HCT116 (cell line): ENCODE measurements around the gene GRAMD4. TPM values are rescaled to one million over a fixed set of nuclear protein-coding genes. Genes with fewer than 3 reads are reported as not detected.

Source experiments
- ATAC-seq: fragments of 200-7000 bp; cut with Tn5 transposase; 2 replicates; pipeline ENCODE4 v1.9.1; 2020; ENCODE audit warnings: mild to moderate bottlenecking, moderate library complexity
- BruUV-seq: library from RNA; stranded (reverse); fragments of 400-500 nt; replicated peaks from 2 replicates; lab custom pipeline; 2021; lab: Mats Ljungman, UMichigan
- CTCF ChIA-PET: fragments of 300-600 bp; sonication (Branson Sonifier 250); formaldehyde crosslinking; loops from one replicate; lab custom pipeline; 2021; ENCODE audit warnings: antibody characterized with exemption; lab: Charles Lee
- POLR2A ChIA-PET: fragments of 300-600, 350-600 bp; sonication (Branson Sonifier 250); formaldehyde crosslinking; loops from one replicate; lab custom pipeline; 2021; ENCODE audit warnings: antibody characterized with exemption; lab: Charles Lee
- RAD21 ChIA-PET, 2 experiments: fragments of 300-600 bp; sonication (Branson Sonifier 250); formaldehyde crosslinking; loops; one replicate each; lab custom pipeline; 2023; ENCODE audit warnings: low total read pairs in 2 of 2; ENCODE audit not compliant: uncharacterized antibody in 2 of 2, unreplicated experiment in 2 of 2, low non-redundant PET in 1 of 2; lab: Charles Lee
- DNase-seq: peaks from one replicate; pipeline ENCODE4 v3.0.0-alpha.2; 2010; ENCODE audit warnings: low read depth, low spot score
- H2AFZ ChIP-seq: fragments of 200-600 bp; shearing (Covaris generic), sonication (generic); 2 replicates; pipeline ENCODE4 v1.6.1; 2017; ENCODE audit warnings: low read depth, mixed run types, mixed read lengths, antibody characterized with exemption, low read length; ENCODE audit not compliant: poor library complexity, severe bottlenecking
- H3K27ac ChIP-seq: 2 replicates; pipeline ENCODE4 v1.5.1; 2012; ENCODE audit warnings: low read depth, low read length
- H3K27me3 ChIP-seq: fragments of 200-600 bp; sonication (generic); 2 replicates; pipeline ENCODE4 v1.6.1; 2016; ENCODE audit warnings: mixed run types, low read length, mixed read lengths; ENCODE audit not compliant: insufficient read depth
- H3K36me3 ChIP-seq, 2 experiments: fragments of 200-500 bp in 1 of 2; fragments of 200-600 bp in 1 of 2; sonication (Bioruptor generic) in 1 of 2; sonication (generic) in 1 of 2; 2 replicates each; pipeline versions ENCODE4 v1.5.1 to v1.6.1; 2014 to 2016; ENCODE audit warnings: low read length in 2 of 2, inconsistent platforms in 1 of 2, mixed read lengths in 1 of 2, mixed run types in 1 of 2; ENCODE audit not compliant: insufficient read depth in 2 of 2, control insufficient read depth in 1 of 2
- H3K4me1 ChIP-seq, 2 experiments: fragments of 200-600 bp in 1 of 2; sonication (generic) in 1 of 2; 2 replicates each; pipeline versions ENCODE4 v1.5.1 to v1.6.1; 2012 to 2017; ENCODE audit warnings: low read length in 2 of 2, inconsistent platforms in 1 of 2, mild to moderate bottlenecking in 1 of 2, mixed read lengths in 1 of 2, mixed run types in 1 of 2, moderate library complexity in 1 of 2; ENCODE audit not compliant: insufficient read depth in 2 of 2, control insufficient read depth in 1 of 2
- H3K4me2 ChIP-seq: fragments of 200-600 bp; sonication (generic); 2 replicates; pipeline ENCODE4 v1.6.1; 2017; ENCODE audit warnings: mixed run types, low read length, mixed read lengths
- H3K4me3 ChIP-seq, 2 experiments: fragments of 200-600 bp in 1 of 2; sonication (generic) in 1 of 2; replicated peaks in 1 of 2; 2 replicates each; pipeline ENCODE4 v1.5.1; 2011 to 2016; ENCODE audit warnings: low read length in 2 of 2, control low read depth in 1 of 2, low read depth in 1 of 2, mild to moderate bottlenecking in 1 of 2, mixed read lengths in 1 of 2, mixed run types in 1 of 2
- H3K79me2 ChIP-seq: fragments of 200-600 bp; sonication (generic); 2 replicates; pipeline ENCODE4 v1.6.1; 2017; ENCODE audit warnings: mild to moderate bottlenecking, mixed run types, low read length, moderate library complexity, mixed read lengths; ENCODE audit not compliant: insufficient read depth
- H3K9ac ChIP-seq: fragments of 200-600 bp; sonication (generic); 2 replicates; pipeline ENCODE4 v1.6.1; 2016; ENCODE audit warnings: low read length, mixed read lengths
- H3K9me2 ChIP-seq: fragments of 200-600 bp; sonication (generic), shearing (Covaris generic); 2 replicates; pipeline ENCODE4 v1.6.1; 2017; ENCODE audit warnings: mixed run types, mild to moderate bottlenecking, moderate library complexity; ENCODE audit not compliant: insufficient read depth
- H3K9me3 ChIP-seq, 2 experiments: fragments of 200-500 bp in 1 of 2; fragments of 200-600 bp in 1 of 2; sonication (Bioruptor generic) in 1 of 2; sonication (generic) in 1 of 2; 2 replicates each; pipeline ENCODE4 v1.6.1; 2014 to 2017; ENCODE audit warnings: low read length in 2 of 2, mixed read lengths in 2 of 2, inconsistent platforms in 1 of 2, low read depth in 1 of 2, mild to moderate bottlenecking in 1 of 2, mixed run types in 1 of 2, moderate library complexity in 1 of 2; ENCODE audit not compliant: control insufficient read depth in 1 of 2, insufficient read depth in 1 of 2
- H4K20me1 ChIP-seq: fragments of 200-600 bp; sonication (generic), shearing (Covaris generic); 2 replicates; pipeline ENCODE4 v1.6.1; 2017; ENCODE audit warnings: mixed run types, mild to moderate bottlenecking, moderate library complexity; ENCODE audit not compliant: insufficient read depth
- ATF3 ChIP-seq: IDR thresholded peaks from 2 replicates; pipeline ENCODE4 v1.6.1; 2012
- CBX3 ChIP-seq: IDR thresholded peaks from 2 replicates; pipeline ENCODE4 v1.6.1; 2012; ENCODE audit warnings: low read depth
- ELF1 ChIP-seq: IDR thresholded peaks from 2 replicates; pipeline ENCODE4 v1.6.1; 2012; ENCODE audit warnings: low read depth, borderline replicate concordance
- EZH2phosphoT487 ChIP-seq: fragments of 200-600 bp; IDR thresholded peaks from 2 replicates; pipeline ENCODE4 v1.6.1; 2018; ENCODE audit warnings: antibody characterized with exemption, borderline replicate concordance
- MAX ChIP-seq: IDR thresholded peaks from 2 replicates; pipeline ENCODE4 v1.6.1; 2012
- POLR2A ChIP-seq: IDR thresholded peaks from 2 replicates; pipeline ENCODE4 v1.7.0; 2011; ENCODE audit warnings: borderline replicate concordance; ENCODE audit not compliant: insufficient read depth, insufficient read length; ENCODE audit errors: extremely low read depth
- POLR2AphosphoS5 ChIP-seq: IDR thresholded peaks from 2 replicates; pipeline ENCODE4 v1.6.1; 2011; ENCODE audit warnings: mild to moderate bottlenecking, low read depth, low read length, moderate library complexity
- REST ChIP-seq: IDR thresholded peaks from 2 replicates; pipeline ENCODE4 v1.6.1; 2012; ENCODE audit warnings: low read depth
- SP1 ChIP-seq: IDR thresholded peaks from 2 replicates; pipeline ENCODE4 v1.6.1; 2012; ENCODE audit warnings: low read depth
- YY1 ChIP-seq: IDR thresholded peaks from 2 replicates; pipeline ENCODE4 v1.6.1; 2011; ENCODE audit warnings: low read length, low read depth, moderate library complexity, mild to moderate bottlenecking; ENCODE audit not compliant: insufficient replicate concordance; ENCODE audit errors: extremely low read depth
- ZFX ChIP-seq: fragments of 450-650 bp; IDR thresholded peaks from 2 replicates; pipeline ENCODE4 v1.6.1; 2017
- ZNF274 ChIP-seq: fragments of 200-500 bp; sonication (Bioruptor generic); IDR thresholded peaks from 2 replicates; pipeline ENCODE4 v1.6.1; 2014; ENCODE audit warnings: mild to moderate bottlenecking, low read depth, low read length, inconsistent platforms
- intact Hi-C: fragments of 100-400 bp; cut with micrococcal nuclease; formaldehyde crosslinking; loops from 2 replicates; pipeline ENCODE4 v1.10.0; 2022
- total RNA-seq: library from RNA; stranded (reverse); gene quantifications from one replicate; pipeline ENCODE4 v1.2.1, GENCODE V29; 2021; ENCODE audit not compliant: unreplicated experiment
- TF ChIP-seq, protein P1 (sequence below): IDR thresholded peaks from 2 replicates; pipeline ENCODE4 v1.6.1; 2011; ENCODE audit warnings: mild to moderate bottlenecking, low read length, moderate library complexity; ENCODE audit not compliant: insufficient replicate concordance; ENCODE audit errors: extremely low read depth

Gene GRAMD4
- total RNA-seq, 1 experiment from 2014 or later: 25.8 TPM

DNA sequence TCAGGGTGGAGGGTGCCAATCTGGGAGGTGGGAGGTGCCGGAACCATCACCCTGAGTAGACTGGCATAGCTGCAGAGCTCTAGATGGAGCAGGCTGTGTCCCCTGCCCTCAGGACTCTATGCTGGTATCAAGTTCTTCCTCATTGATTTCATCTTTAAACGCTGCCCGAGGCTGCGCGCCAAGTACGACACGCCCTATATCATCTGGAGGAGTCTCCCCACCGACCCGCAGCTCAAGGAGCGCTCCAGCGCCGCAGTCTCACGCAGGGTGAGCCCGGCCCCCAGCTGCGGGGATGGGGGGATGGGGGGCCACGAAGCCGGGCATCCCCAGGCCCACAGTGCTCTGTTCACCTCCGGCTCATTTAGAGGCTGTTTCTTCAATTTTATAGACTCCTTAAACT lies 52.5 kb downstream of the GRAMD4 start:
- Histone ChIP-seq H3K79me2 (no peaks in the 10 kb centered on the region), H3K27me3 (no peaks in the 10 kb centered on the region), H3K4me3 (no peak overlapping the region), H3K9ac (no peak overlapping the region), H4K20me1 (no peaks in the 10 kb centered on the region), H3K4me2 (no peak overlapping the region), H2AFZ (no peak overlapping the region), H3K27ac (no peak overlapping the region)
- ATAC-seq (no peak), DNase-seq (no peak)
- BruUV-seq: no TSS peak
- ChIA-PET CTCF (no interaction called here), RAD21 (no interaction called here)
- intact Hi-C loops: no loop called here
- no peak for TF ChIP-seq ATF3
- no peak for TF ChIP-seq ZFX
- no peak for TF ChIP-seq CBX3
- no peak for TF ChIP-seq ZNF274
- TF ChIP-seq, protein P1, sequence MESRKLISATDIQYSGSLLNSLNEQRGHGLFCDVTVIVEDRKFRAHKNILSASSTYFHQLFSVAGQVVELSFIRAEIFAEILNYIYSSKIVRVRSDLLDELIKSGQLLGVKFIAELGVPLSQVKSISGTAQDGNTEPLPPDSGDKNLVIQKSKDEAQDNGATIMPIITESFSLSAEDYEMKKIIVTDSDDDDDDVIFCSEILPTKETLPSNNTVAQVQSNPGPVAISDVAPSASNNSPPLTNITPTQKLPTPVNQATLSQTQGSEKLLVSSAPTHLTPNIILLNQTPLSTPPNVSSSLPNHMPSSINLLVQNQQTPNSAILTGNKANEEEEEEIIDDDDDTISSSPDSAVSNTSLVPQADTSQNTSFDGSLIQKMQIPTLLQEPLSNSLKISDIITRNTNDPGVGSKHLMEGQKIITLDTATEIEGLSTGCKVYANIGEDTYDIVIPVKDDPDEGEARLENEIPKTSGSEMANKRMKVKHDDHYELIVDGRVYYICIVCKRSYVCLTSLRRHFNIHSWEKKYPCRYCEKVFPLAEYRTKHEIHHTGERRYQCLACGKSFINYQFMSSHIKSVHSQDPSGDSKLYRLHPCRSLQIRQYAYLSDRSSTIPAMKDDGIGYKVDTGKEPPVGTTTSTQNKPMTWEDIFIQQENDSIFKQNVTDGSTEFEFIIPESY: no peak
- no peak for TF ChIP-seq POLR2AphosphoS5
- TF ChIP-seq ELF1: no peak
- TF ChIP-seq POLR2A: no peak
- no peak for TF ChIP-seq REST
- no peak for TF ChIP-seq MAX
- TF ChIP-seq YY1: no peak
- TF ChIP-seq SP1: no peak
- TF ChIP-seq EZH2phosphoT487: no peak
- TF ChIP-seq, all 23 proteins: peak for 0
- no peaks in the 10 kb centered on the region for H3K36me3 ChIP-seq
- no peaks in the 10 kb centered on the region for H3K9me3 ChIP-seq
- POLR2A ChIA-PET: no interaction called here
- no peaks in the 10 kb centered on the region for H3K9me2 ChIP-seq
- no peaks in the 10 kb centered on the region for H3K4me1 ChIP-seq
